IMR-90 (cell line): ENCODE measurements around the gene GRIN1. TPM values are rescaled to one million over a fixed set of nuclear protein-coding genes. Genes with fewer than 3 reads are reported as not detected.
A peak's percentile ranks its signal among the peaks of the same experiment; 100 is the strongest.

Experiments
- ATAC-seq: fragments of 200-7000 bp; cut with Tn5 transposase; 2 replicates; pipeline ENCODE4 v1.9.1; 2020; ENCODE audit warnings: low read depth, mild to moderate bottlenecking, moderate library complexity
- BruUV-seq: library from RNA; stranded (reverse); fragments of 400-500 nt; replicated peaks from 2 replicates; lab custom pipeline; 2021; lab: Mats Ljungman, UMichigan
- CTCF ChIA-PET: fragments of 300-600 bp; formaldehyde crosslinking; extraction: SDS; loops from one replicate; lab custom pipeline; 2021; ENCODE audit warnings: antibody characterized with exemption; lab: Yijun Ruan, JAX
- POLR2A ChIA-PET: fragments of 300-600 bp; sonication (Branson Sonifier 250); formaldehyde crosslinking; loops from one replicate; lab custom pipeline; 2022; ENCODE audit warnings: antibody characterized with exemption; ENCODE audit not compliant: unreplicated experiment; lab: Charles Lee
- DNase-seq: peaks from one replicate; pipeline ENCODE4 v3.0.0; 2013
- H2AFZ ChIP-seq: replicated peaks from 2 replicates; pipeline ENCODE3; 2013; ENCODE audit warnings: low read length, mild to moderate bottlenecking; ENCODE audit not compliant: poor library complexity
- H2AK5ac ChIP-seq: 2 replicates; pipeline ENCODE4 v1.6.1; 2013; ENCODE audit warnings: low read depth, low read length, inconsistent platforms
- H2AK9ac ChIP-seq: replicated peaks from 2 replicates; pipeline ENCODE3; 2013; ENCODE audit warnings: mild to moderate bottlenecking, low read depth, low read length, moderate library complexity; ENCODE audit not compliant: poor library complexity
- H2BK120ac ChIP-seq: 2 replicates; pipeline ENCODE4 v1.6.1; 2013; ENCODE audit warnings: low read depth, low read length, inconsistent platforms
- H2BK15ac ChIP-seq: 3 replicates; pipeline ENCODE4 v1.6.1; 2013; ENCODE audit warnings: low read depth, low read length, inconsistent platforms
- H2BK20ac ChIP-seq: 2 replicates; pipeline ENCODE4 v1.6.1; 2013; ENCODE audit warnings: low read depth, mild to moderate bottlenecking, inconsistent platforms, low read length, moderate library complexity
- H2BK5ac ChIP-seq: 2 replicates; pipeline ENCODE4 v1.6.1; 2013; ENCODE audit warnings: mild to moderate bottlenecking, low read depth, low read length, inconsistent platforms; ENCODE audit not compliant: poor library complexity, severe bottlenecking
- H3K14ac ChIP-seq: replicated peaks from 2 replicates; pipeline ENCODE4 v1.6.1; 2013; ENCODE audit warnings: low read depth, low read length, inconsistent platforms
- H3K18ac ChIP-seq: 2 replicates; pipeline ENCODE4 v1.6.1; 2013; ENCODE audit warnings: low read depth, low read length, control low read depth
- H3K23ac ChIP-seq: 2 replicates; pipeline ENCODE4 v1.6.1; 2013; ENCODE audit warnings: low read depth, low read length, inconsistent platforms
- H3K27ac ChIP-seq: 2 replicates; pipeline ENCODE4 v1.5.1; 2013; ENCODE audit warnings: mild to moderate bottlenecking, control low read depth, low read length; ENCODE audit not compliant: insufficient read depth
- H3K27me3 ChIP-seq: 2 replicates; pipeline ENCODE4 v1.6.1; 2013; ENCODE audit warnings: low read length; ENCODE audit not compliant: control insufficient read depth, insufficient read depth
- H3K36me3 ChIP-seq: 2 replicates; pipeline ENCODE4 v1.6.1; 2013; ENCODE audit warnings: low read length, mixed read lengths; ENCODE audit not compliant: control insufficient read depth, insufficient read depth
- H3K4ac ChIP-seq: 2 replicates; pipeline ENCODE4 v1.6.1; 2013; ENCODE audit warnings: low read depth, low read length, inconsistent platforms
- H3K4me1 ChIP-seq: 2 replicates; pipeline ENCODE4 v1.6.1; 2013; ENCODE audit warnings: low read length, mixed read lengths; ENCODE audit not compliant: control insufficient read depth, insufficient read depth
- H3K4me2 ChIP-seq: 2 replicates; pipeline ENCODE4 v1.6.1; 2013; ENCODE audit warnings: low read depth, mild to moderate bottlenecking, control low read depth, low read length, moderate library complexity
- H3K4me3 ChIP-seq: 2 replicates; pipeline ENCODE4 v1.5.1; 2013; ENCODE audit warnings: low read depth, mild to moderate bottlenecking, control low read depth, low read length, moderate library complexity; ENCODE audit not compliant: insufficient read depth
- H3K56ac ChIP-seq: 2 replicates; pipeline ENCODE4 v1.6.1; 2013; ENCODE audit warnings: low read length, inconsistent platforms; ENCODE audit not compliant: insufficient read depth; ENCODE audit errors: extremely low read depth
- H3K79me1 ChIP-seq, 2 experiments: 2 replicates each; pipeline ENCODE4 v1.6.1; 2013; ENCODE audit warnings: low read length in 2 of 2, inconsistent platforms in 1 of 2, low read depth in 1 of 2
- H3K9ac ChIP-seq: 2 replicates; pipeline ENCODE4 v1.6.1; 2013; ENCODE audit warnings: low read depth, low read length, control low read depth
- H3K9me1 ChIP-seq: 2 replicates; pipeline ENCODE4 v1.6.1; 2013; ENCODE audit warnings: low read length, inconsistent platforms; ENCODE audit not compliant: insufficient read depth
- H3K9me3 ChIP-seq: 2 replicates; pipeline ENCODE4 v1.6.1; 2013; ENCODE audit warnings: low read length; ENCODE audit not compliant: control insufficient read depth, insufficient read depth
- H4K20me1 ChIP-seq: 2 replicates; pipeline ENCODE4 v1.6.1; 2013; ENCODE audit warnings: low read length, inconsistent platforms; ENCODE audit not compliant: insufficient read depth
- H4K5ac ChIP-seq: 2 replicates; pipeline ENCODE4 v1.6.1; 2013; ENCODE audit warnings: mild to moderate bottlenecking, low read depth, low read length, control low read depth
- H4K8ac ChIP-seq, 2 experiments: 2 replicates each; pipeline ENCODE4 v1.6.1; 2013; ENCODE audit warnings: low read depth in 2 of 2, low read length in 2 of 2, control low read depth in 1 of 2, inconsistent platforms in 1 of 2
- H4K91ac ChIP-seq: 2 replicates; pipeline ENCODE4 v1.6.1; 2013; ENCODE audit warnings: low read depth, low read length, inconsistent platforms; ENCODE audit not compliant: insufficient read depth
- CEBPB ChIP-seq: IDR thresholded peaks from 2 replicates; pipeline ENCODE4 v1.6.1; 2012; ENCODE audit warnings: low read depth, low read length, improper control_type of control experiment
- CHD1 ChIP-seq: IDR thresholded peaks from 2 replicates; pipeline ENCODE4 v1.6.1; 2012; ENCODE audit warnings: low read depth, low read length, improper control_type of control experiment
- CTCF ChIP-seq: conservative IDR thresholded peaks from 2 replicates; pipeline ENCODE4 v1.5.1; 2012; ENCODE audit warnings: mild to moderate bottlenecking, low read depth, low read length, improper control_type of control experiment
- MAFK ChIP-seq: IDR thresholded peaks from 2 replicates; pipeline ENCODE4 v1.6.1; 2012; ENCODE audit warnings: low read depth, low read length, improper control_type of control experiment
- MAZ ChIP-seq: IDR thresholded peaks from 2 replicates; pipeline ENCODE4 v1.6.1; 2012; ENCODE audit warnings: low read depth, mild to moderate bottlenecking, low read length, improper control_type of control experiment, moderate library complexity, borderline replicate concordance
- MXI1 ChIP-seq: IDR thresholded peaks from 2 replicates; pipeline ENCODE4 v1.6.1; 2012; ENCODE audit warnings: low read depth, mild to moderate bottlenecking, low read length, moderate library complexity, borderline replicate concordance
- NFE2L2 ChIP-seq: fragments of 150-350 bp; IDR thresholded peaks from 2 replicates; pipeline ENCODE4 v1.6.1; 2016; ENCODE audit warnings: low read depth, mild to moderate bottlenecking, low read length
- POLR2A ChIP-seq: IDR thresholded peaks from 2 replicates; pipeline ENCODE4 v1.6.1; 2012; ENCODE audit warnings: mild to moderate bottlenecking, low read depth, low read length
- RCOR1 ChIP-seq: IDR thresholded peaks from 2 replicates; pipeline ENCODE4 v1.6.1; 2012; ENCODE audit warnings: mild to moderate bottlenecking, low read length, improper control_type of control experiment; ENCODE audit not compliant: insufficient replicate concordance
- RFX5 ChIP-seq: IDR thresholded peaks from 2 replicates; pipeline ENCODE4 v1.8.0; 2012; ENCODE audit warnings: low read depth, mild to moderate bottlenecking, low read length, moderate library complexity
- SMC3 ChIP-seq: fragments of 150-350 bp; IDR thresholded peaks from 2 replicates; pipeline ENCODE4 v1.6.1; 2016; ENCODE audit warnings: low read depth, mild to moderate bottlenecking, antibody characterized with exemption, low read length, moderate library complexity
- USF2 ChIP-seq: fragments of 150-350 bp; IDR thresholded peaks from 2 replicates; pipeline ENCODE4 v1.6.1; 2017; ENCODE audit warnings: mild to moderate bottlenecking, antibody characterized with exemption, low read length, low read depth
- WGBS, 2 experiments: methylation state at CpG; one replicate each; pipeline versions ENCODE4 v1.1.5 to v1.1.7; 2013; ENCODE audit warnings: missing lambda C conversion rate in 2 of 2; ENCODE audit not compliant: insufficient read length in 1 of 2; ENCODE audit errors: extremely low coverage in 2 of 2; 5-methylcytosine and 5-hydroxymethylcytosine counted together
- dilution Hi-C: fragments of 300-500 bp; cut with HindIII; formaldehyde crosslinking; loops from one replicate; pipeline ENCODE4 v1.14.3; 2018; ENCODE audit warnings: low sequenced_read_pairs; ENCODE audit not compliant: unreplicated experiment
- in situ Hi-C: fragments of 300-500 bp; cut with MboI; formaldehyde crosslinking; loops from 3 replicates; pipeline ENCODE4 v1.14.3; 2019; ENCODE audit warnings: low sequenced_read_pairs, inconsistent platforms, mixed read lengths
- intact Hi-C: fragments of 100-400 bp; cut with micrococcal nuclease; formaldehyde crosslinking; loops from 2 replicates; pipeline ENCODE4 v1.10.0; 2022
- polyA plus RNA-seq, 3 experiments: library from polyadenylated mRNA; depleted of rRNA; stranded (reverse); fragments of >200 nt; gene quantifications; 2 replicates each; pipeline ENCODE4 v1.2.3, GENCODE V29; 2012; ENCODE audit warnings: low replicate concordance in 1 of 3
- total RNA-seq: library from RNA; depleted of rRNA; stranded (reverse); fragments of >200 nt; gene quantifications from 2 replicates; pipeline ENCODE4 v1.2.3, GENCODE V29; 2012
- TF ChIP-seq, protein P1 (sequence below): fragments of 150-350 bp; IDR thresholded peaks from 2 replicates; pipeline ENCODE4 v1.6.1; 2016; ENCODE audit warnings: low read depth, mild to moderate bottlenecking, low read length, moderate library complexity, borderline replicate concordance

GRIN1 gene
- total and polyA plus RNA-seq, 2 of the 4 experiments (the other 2 are of a cell fraction): 0.09 TPM; not detected in 1

- CTCF ChIA-PET: no interaction called here
- no peak overlapping the region for H3K14ac ChIP-seq
- no peak overlapping the region for H3K18ac ChIP-seq
- H2AK9ac ChIP-seq: peak overlapping the region; percentile 13
- ATAC-seq: peak; percentile 61
- no peaks in the 10 kb centered on the region for H3K9me1 ChIP-seq
- peak overlapping the region; percentile 40 for H3K4me2 ChIP-seq
- H2AFZ ChIP-seq: peak overlapping the region; percentile 75
- peak; percentile 19 for DNase-seq
- H2AK5ac ChIP-seq: no peak overlapping the region
- no peak overlapping the region for H3K4ac ChIP-seq
- no peak overlapping the region for H3K56ac ChIP-seq
- TF ChIP-seq CEBPB: no peak
- no peak for TF ChIP-seq CTCF
- no peak for TF ChIP-seq POLR2A
- no peak for TF ChIP-seq MXI1
- no peak for TF ChIP-seq USF2
- no peak for TF ChIP-seq NFE2L2
- no peak for TF ChIP-seq SMC3
- TF ChIP-seq RFX5: no peak
- TF ChIP-seq MAFK: no peak
- no peak for TF ChIP-seq MAZ
- TF ChIP-seq RCOR1: no peak
- TF ChIP-seq, protein P1, sequence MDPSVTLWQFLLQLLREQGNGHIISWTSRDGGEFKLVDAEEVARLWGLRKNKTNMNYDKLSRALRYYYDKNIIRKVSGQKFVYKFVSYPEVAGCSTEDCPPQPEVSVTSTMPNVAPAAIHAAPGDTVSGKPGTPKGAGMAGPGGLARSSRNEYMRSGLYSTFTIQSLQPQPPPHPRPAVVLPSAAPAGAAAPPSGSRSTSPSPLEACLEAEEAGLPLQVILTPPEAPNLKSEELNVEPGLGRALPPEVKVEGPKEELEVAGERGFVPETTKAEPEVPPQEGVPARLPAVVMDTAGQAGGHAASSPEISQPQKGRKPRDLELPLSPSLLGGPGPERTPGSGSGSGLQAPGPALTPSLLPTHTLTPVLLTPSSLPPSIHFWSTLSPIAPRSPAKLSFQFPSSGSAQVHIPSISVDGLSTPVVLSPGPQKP: no peak
- TF ChIP-seq CHD1: no peak
- H3K36me3 ChIP-seq: no peaks in the 10 kb centered on the region
- H2BK120ac ChIP-seq: no peak overlapping the region
- H4K91ac ChIP-seq: no peak overlapping the region
- H3K79me1 ChIP-seq: no peaks in the 10 kb centered on the region
- no peak overlapping the region for H4K8ac ChIP-seq
- POLR2A ChIA-PET: no interaction called here
- H3K27me3 ChIP-seq: peaks cover 76% of the 10 kb centered on the region
- H3K27ac ChIP-seq: no peak overlapping the region
- no peak overlapping the region for H2BK15ac ChIP-seq
- in situ Hi-C loops (no loop called here), dilution Hi-C loops (no loop called here), intact Hi-C loops (no loop called here)
- H3K4me1 ChIP-seq: peaks cover 4% of the 10 kb centered on the region; the same call in 1 of the 2 replicates
- no peak overlapping the region for H4K5ac ChIP-seq
- WGBS, 2 experiments: 0% methylated on average over 70 of the region's 124 CpGs; no CpG with 5 or more reads in 1 of the 2 experiments
- H3K9ac ChIP-seq: no peak overlapping the region
- H4K20me1 ChIP-seq: no peaks in the 10 kb centered on the region
- no peak overlapping the region for H2BK20ac ChIP-seq
- 0 out of 2 replicates have a peak overlapping the region, but pooled peaks have one; percentile 7 for H3K4me3 ChIP-seq
- H2BK5ac ChIP-seq: no peak overlapping the region
- H3K23ac ChIP-seq: no peak overlapping the region
- no TSS peak for BruUV-seq
- H3K9me3 ChIP-seq: no peaks in the 10 kb centered on the region
Observed at GRCh38 chr9:137168904-137169856, 30.2 kb downstream of the GRIN1 start.
